NCI-H2029 (cell line): Measurements from ENCODE around the gene TBC1D2.
A peak's percentile ranks its signal among the peaks of the same experiment; 100 is the strongest.

Experiments
- DNase-seq: peaks from one replicate; lab custom pipeline; 2025; lab: John Stamatoyannopoulos, UW

TBC1D2 gene

DNA sequence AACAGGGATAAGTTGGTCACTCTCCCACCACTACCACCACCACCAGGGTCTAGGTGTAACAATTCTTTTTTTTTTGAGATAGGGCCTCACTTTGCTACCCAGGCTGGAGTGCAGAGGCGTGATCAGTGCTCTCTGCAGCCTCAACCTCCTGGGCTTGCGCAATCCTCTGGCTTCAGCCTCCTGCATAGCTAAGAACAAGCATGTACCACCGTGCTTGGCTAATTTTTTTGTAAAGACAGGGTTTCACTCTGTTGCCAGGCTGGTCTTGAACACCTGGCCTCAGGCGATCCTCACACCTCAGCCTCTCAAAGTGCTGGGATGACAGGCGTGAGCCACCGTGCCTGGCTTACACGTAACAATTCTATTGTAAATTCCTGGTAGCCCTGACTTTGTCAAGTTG, 90.5 kb downstream of the TBC1D2 start:
- no peak for DNase-seq

DNA sequence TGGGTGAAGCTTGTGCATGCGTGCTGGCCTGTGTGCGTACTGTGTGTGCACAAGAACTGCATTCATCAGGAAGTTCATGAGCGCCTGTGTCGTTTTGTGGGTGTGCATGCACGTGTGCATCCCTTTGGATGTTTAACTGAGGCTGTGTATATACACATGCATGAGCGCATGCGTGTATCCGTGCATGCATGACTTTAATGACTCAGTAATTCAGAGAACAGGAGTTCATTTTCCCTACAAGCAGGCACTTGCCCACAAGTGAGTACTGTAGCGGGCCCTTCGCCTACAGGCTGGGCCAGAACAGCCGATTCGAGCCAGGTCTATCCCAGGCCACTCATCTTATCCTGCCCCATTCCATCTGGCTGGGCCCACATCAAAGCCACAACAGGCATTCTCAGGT, 92.8 kb downstream of the TBC1D2 start:
- DNase-seq = no peak

DNA sequence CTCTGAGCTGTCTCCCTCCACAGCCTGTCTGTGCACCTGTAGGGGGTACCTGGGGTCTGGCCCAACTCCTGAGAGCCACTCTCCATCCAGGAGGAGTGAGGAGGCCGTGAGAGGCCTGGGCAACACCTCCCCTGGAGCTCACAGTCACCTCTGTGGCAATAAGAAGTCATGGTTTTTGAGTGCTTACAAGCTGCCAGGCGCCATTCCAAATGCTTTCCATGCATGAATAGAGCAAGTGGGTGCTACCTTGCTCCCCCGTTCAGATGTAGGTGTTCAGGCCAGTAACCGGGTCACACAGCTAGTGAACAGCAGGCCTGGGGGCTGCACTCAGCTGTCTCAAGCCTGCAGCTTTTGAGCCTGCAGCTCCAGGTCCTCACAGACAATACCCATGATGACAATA, 93.6 kb downstream of the TBC1D2 start:
- DNase-seq = no peak

DNA sequence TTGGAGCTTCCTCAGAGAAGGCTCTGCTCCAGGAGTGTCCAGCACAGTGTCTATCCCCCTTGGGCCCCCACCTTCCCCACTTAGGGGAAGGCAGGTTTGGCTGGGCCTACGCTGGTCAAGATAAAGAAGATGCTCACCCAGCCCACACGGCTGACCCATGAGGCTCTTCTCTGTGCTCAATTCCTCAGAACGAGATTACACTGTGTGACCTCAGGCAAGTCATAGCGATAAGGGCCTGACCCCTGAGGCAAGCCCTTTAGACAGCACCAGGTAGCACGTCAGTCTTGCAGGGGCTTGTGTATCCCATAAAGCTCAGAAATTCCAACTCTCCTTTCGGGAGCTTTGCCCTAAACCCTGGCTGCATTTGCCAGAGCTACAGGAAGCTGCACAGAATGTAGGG, 95.7 kb downstream of the TBC1D2 start:
- DNase-seq = no peak

DNA sequence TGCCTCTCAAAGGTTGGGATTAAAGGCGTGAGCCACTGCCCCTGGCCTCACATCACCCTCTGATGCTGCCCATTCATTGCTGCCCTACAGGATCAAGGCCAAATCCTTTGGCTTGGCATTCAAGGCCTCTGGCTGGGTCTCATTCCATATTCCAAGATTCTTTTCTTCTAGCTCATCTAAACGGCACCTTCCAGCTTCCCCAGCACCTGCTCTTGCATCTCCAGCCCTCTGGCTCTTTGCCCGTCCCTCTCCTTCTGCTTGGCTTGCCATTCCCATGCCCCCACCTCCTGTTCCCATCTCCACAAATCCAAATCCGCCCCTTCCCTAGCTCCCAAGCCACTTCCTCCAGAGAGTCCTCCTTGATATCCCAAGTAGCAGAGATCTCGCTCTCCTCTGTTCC, 96.1 kb downstream of the TBC1D2 start:
- no peak for DNase-seq

DNA sequence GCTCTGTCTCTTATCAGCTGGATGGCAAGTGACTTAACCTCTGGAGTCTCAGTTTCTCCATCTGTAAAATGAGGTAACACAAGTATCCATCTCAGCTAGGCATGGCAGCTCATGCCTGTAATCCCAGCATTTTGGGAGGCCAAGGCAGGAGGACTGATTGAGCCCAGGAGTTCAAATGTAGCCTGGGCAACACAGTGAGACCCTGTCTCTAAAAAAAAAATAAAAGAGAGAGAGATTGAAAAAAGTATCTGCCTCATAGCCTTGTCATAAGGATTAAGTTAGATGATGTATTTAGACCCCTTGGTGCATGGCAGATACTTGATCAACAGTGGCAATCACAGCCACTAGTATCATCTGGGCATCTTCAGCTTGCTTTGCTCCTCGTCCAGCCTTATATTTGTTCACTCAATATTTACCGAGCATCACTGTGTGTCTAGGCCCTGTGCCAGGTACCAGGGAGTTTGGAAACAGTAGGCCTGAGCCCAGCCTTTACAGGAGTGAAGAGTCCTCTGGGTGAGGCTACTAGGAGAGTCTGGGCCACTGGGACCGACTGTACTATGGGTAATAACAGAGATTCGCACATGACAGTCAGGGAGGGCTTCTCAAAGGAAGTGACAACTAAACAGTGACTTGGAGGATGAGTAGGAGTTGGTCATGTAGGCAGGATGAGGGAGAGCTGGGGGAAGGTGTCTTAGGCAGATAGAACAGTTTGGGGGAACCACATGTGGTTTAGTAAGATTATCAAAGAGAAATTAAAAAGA, 97.2 kb downstream of the TBC1D2 start:
- peak; percentile 94 for DNase-seq

DNA sequence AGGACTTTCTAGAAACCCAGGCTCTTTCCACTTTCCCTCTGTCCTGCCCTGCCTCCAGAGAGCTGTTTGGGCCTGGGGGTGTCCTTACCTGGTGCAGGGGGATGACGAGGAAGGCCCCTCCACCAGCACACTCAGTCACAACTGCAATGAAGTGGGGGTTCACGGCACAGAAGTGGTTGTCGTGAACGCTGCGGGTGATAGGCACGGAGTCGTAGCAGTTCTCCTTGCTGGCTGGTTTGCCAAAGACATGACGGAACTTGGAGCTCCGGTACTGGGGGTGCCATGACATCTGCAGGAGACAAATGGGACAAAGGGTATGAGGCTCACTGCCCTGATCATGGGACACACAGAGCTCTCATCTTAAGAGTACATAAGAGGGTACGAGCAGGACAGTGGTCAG, 98.1 kb downstream of the TBC1D2 start:
- DNase-seq = no peak

DNA sequence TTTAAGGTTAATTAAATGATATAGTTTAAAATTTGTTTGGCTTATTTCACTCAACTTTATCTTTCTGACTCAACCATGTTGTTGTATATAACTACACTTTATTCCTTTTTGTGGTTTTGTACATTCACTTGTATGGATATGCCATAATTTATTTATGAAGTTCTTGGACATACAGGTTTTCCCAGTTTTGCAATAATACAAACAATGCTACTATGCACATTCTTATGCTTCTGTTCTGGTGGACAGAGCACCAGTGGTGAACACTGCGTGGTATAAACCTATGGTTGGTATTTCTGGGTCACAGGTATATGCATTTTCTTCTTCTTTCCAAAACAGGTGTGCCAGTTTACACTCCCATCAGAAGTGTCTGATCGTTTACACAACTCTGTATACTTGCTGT, 100.8 kb downstream of the TBC1D2 start:
- no peak for DNase-seq

DNA sequence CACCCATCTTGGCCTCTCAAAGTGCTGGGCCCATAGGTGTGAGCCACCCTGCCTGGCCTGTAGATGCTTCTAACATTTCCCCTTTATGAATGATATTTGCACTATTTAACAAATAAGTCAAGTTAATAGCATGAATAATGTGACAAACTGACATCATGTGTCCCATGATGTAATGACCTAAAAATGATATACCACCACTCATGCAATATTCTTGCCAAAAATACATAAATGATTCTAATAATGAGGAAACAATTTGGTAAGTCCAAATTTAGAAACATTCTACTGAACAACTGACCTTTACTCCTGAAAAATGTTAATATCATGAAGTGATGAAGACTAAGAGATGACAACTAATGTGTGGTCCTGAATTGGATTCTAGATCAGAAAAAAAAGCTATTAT, 102.9 kb downstream of the TBC1D2 start:
- DNase-seq = no peak

DNA sequence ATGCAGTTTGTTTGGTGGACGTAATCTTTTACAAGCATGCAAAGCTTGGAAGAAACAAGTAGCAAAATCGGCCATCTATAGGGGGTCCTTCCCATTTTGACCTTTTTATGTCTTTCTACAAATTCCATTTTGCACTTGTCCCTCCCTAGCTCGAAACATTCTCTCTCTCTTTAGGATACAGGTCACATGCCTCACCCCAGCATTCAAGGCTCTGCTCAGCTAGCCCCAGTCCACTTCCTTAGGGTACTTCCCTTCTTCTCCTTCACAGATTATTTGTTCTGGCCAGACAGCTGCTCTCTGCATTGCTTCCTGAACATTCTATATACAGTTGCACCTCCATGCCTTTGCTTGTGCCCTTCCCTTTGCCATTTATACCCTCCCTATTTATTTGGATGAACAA, 104.7 kb downstream of the TBC1D2 start:
- DNase-seq = no peak

DNA sequence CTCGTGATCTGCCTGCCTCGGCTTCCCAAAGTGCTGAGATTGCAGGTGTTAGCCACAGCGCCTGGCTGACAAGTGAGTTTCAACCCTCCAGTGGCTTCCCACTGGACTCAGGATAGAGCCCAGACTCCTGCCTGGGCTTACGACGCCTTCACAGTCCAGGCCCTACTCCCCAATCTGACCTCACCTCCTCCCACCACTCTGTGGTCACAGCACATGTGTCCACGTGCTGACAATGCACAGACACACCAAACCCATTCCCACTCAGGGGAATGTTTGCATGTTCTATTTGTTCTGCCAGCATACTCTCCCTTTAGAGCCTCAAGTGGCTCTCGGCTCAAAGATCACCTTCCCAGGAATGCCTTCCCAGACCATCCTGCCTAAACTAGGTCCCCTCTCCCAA, 105.3 kb downstream of the TBC1D2 start:
- peak; percentile 21 for DNase-seq

DNA sequence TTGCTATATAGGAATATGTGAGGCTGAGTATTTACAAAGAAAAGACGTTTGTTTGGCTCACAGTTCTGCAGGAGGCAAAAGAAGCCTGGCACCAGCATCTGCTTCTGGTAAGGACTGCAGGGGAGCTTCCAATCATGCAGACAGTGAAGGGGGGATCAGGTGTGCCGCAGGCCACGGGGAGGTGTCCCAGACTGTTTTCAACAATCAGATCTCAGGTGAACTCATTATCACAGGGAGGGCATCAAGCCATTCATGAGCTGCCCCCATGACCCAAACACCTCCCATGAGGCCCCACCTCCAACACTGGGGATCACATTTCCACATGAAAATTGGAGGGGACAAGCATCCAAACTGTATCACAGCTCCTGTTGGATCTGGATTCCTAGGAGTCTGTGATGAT, 106.0 kb downstream of the TBC1D2 start:
- no peak for DNase-seq
